GM13977 (cell line): ENCODE measurements around the gene TIPARP.

Source experiments
- DNase-seq: peaks from one replicate; pipeline ENCODE4 v3.0.0; 2012; ENCODE audit warnings: low spot score
- CTCF ChIP-seq: IDR thresholded peaks from 2 replicates; pipeline ENCODE4 v1.5.1; 2012; ENCODE audit warnings: mild to moderate bottlenecking, control low read depth; ENCODE audit not compliant: insufficient read depth; ENCODE audit errors: extremely low read depth, missing control alignments
- in situ Hi-C: fragments of 300-500 bp; cut with MboI; formaldehyde crosslinking; loops from one replicate; pipeline ENCODE4 v1.12.0; 2022; ENCODE audit warnings: low sequenced_read_pairs, low pct_unique_long_range_greater_than_20kb, mixed read lengths, inconsistent platforms; ENCODE audit not compliant: unreplicated experiment

The TIPARP gene

DNA sequence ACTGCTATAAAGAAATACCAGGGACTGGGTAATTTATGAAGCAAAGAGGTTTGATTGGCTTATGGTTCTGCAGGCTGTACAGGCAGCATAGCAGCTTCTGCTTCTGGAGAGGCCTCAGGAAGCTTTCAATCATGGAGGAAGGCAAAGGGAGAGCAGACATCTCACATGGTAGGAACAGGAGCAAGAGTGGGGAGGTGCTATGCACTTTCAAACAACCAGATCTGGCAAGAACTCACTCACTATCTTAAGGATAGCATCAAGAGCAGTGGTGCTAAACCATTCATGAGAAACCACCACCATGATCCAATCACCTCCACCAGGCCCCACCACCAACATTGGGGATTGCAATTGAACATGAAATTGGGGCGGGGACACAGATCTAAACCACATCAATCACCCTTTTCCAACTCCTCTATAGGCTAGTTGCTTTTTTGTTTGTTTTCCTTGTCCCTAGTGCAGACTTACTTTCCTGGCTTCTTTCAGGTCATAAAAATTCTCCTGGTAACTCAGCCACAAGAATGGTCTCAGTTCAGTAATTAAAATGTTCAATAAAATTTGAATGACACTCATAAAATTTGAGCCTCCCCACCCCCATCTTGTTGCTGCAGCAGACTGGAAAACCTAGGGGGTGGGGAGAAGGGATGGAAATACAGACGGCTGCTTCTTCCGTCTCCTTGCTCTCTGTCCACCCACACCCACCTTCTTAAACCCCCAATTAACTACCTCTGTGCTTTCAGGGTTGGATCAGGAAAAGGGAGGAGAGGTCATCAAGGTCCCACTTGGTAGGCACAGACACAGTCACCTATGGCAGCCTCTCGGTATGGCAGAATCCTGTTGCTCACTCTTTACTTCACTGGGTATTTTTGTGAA lies 16.3 kb upstream of the TIPARP start:
- no peak for DNase-seq
- TF ChIP-seq CTCF: no peak
- in situ Hi-C loops: loop anchor here (5.0 to 25.0 kb wide), 2 partner anchors 51 to 496 kb away; no protein-coding TSS in a partner anchor

DNA sequence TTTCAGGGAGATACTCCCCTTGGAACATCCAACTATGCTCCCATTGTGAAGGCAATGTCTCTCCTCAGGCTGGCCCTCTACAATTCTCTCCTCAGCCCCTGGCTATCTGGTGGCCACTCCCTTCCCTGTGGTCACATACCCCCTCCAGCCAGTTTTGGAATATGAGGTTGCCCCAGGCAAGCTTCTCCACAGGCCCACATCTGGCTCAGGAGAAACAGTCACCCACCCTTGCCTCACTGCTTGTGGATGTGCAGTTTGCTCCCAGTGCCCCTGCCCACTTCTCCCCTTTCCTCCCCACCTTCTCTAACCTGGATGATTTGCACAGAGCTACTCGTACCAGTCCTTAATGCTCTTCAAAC lies 15.7 kb upstream of the TIPARP start:
- no peak for TF ChIP-seq CTCF
- in situ Hi-C loops: loop anchor here (5.0 to 25.0 kb wide), 2 partner anchors 51 to 496 kb away; no protein-coding TSS in a partner anchor
- DNase-seq: no peak

GRCh38 chr3:156659260-156659659 lies 15.1 kb upstream of the TIPARP start:
- no peak for DNase-seq
- no peak for TF ChIP-seq CTCF
- in situ Hi-C loops: loop anchor here (5.0 to 25.0 kb wide), 2 partner anchors 52 to 497 kb away; no protein-coding TSS in a partner anchor

GRCh38 chr3:156661155-156661554 lies 13.2 kb upstream of the TIPARP start:
- in situ Hi-C loops: loop anchor here (10.0 to 25.0 kb wide), 2 partner anchors 106 to 499 kb away; partner anchors contain the start of gene SSR3
- no peak for TF ChIP-seq CTCF
- no peak for DNase-seq

- in situ Hi-C loops: loop anchor here (10.0 to 25.0 kb wide), 2 partner anchors 109 to 502 kb away; partner anchors contain the start of gene SSR3
- DNase-seq: no peak
- no peak for TF ChIP-seq CTCF
Measured at GRCh38 chr3:156664011-156664830, 10.2 kb upstream of the TIPARP start.

- DNase-seq: peak; percentile 52
- TF ChIP-seq CTCF: no peak
- in situ Hi-C loops: loop anchor here (10.0 to 25.0 kb wide), 2 partner anchors 110 to 503 kb away; partner anchors contain the start of gene SSR3
Measured at GRCh38 chr3:156664831-156665178, 9.6 kb upstream of the TIPARP start.
